HG03108 (cell line): Measurements from ENCODE around the gene ASF1B.

Experiments
- ATAC-seq: cut with Tn5 transposase; IDR thresholded peaks from one replicate; pipeline ENCODE4 v1.9.1; 2021; ENCODE audit warnings: moderate library complexity; ENCODE audit not compliant: unreplicated experiment

Gene ASF1B

DNA sequence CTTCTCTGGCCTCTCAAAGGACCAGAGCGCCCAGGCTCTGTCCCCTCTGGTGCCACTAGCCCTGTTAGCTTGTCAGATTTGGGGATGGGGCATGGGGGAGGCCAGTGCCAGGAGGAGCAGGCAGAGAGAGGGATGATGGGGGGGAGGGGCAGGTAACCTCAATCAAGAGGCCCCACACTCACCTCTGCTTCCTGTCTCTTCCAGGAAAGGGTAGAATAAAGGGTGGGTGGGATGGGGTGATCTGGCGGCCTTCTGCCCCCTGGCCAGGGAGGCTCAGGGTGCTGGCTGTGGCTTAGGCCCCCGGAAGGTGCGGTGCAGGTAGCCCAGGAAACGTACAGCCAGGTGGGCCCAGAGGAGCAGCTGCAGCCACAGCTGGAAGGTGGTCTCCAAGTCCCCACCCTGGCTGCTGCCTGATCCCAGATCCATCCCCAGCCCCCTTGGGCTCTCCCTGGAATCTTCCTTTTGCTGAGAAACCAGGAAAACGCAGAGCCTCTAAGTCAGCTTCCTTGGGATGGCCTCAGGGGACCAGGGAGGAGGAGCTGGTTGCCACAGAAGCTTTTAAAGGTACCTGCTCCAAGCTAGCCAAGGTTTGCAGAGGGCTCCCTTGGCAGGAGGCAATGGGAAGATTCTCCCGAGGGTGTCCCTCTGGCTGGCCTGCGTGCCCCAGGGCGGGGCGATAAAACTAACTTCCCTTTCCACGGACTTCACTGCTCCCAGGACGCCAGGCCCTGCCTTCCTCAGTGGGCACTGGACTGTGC, 24.2 kb downstream of the ASF1B start:
- ATAC-seq = no peak

DNA sequence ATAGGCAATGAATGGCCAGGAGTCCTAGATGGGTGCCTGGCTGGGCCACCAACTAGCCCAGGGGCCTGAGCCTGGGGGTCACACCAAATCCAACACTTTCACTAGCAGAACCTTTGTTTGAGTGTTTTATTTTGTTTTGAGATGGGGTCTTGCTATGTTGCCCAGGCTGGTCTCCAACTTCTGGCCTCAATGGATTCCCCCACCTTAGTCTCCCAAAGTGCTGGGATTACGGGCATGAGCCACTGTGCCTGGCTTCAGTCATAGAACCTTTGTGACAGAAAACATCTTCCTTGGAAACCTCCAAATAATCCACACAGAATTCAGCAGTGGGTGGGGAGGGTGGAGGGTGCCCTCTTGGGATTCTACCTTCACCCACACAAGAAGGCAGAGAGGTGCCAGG, 24.9 kb downstream of the ASF1B start:
- no peak for ATAC-seq

DNA sequence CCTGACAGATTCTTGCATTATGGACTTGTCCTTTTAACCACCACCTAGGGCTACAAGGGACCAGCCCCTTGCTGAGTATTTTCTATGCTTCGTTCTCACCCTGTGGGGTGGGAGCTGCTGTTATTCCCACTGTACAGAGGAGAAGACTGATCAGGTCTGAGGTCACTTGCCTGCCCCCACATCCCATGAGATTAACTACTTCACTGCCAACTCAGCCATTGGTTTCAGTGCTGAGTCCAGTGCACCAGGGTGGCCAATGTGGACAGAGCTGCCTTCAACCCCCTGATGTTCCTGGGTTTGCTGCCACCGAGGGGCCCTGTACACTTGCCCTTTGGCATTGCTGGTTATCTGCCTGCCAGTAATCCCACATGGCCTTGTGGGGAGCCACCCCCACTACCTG, 25.7 kb downstream of the ASF1B start:
- no peak for ATAC-seq

DNA sequence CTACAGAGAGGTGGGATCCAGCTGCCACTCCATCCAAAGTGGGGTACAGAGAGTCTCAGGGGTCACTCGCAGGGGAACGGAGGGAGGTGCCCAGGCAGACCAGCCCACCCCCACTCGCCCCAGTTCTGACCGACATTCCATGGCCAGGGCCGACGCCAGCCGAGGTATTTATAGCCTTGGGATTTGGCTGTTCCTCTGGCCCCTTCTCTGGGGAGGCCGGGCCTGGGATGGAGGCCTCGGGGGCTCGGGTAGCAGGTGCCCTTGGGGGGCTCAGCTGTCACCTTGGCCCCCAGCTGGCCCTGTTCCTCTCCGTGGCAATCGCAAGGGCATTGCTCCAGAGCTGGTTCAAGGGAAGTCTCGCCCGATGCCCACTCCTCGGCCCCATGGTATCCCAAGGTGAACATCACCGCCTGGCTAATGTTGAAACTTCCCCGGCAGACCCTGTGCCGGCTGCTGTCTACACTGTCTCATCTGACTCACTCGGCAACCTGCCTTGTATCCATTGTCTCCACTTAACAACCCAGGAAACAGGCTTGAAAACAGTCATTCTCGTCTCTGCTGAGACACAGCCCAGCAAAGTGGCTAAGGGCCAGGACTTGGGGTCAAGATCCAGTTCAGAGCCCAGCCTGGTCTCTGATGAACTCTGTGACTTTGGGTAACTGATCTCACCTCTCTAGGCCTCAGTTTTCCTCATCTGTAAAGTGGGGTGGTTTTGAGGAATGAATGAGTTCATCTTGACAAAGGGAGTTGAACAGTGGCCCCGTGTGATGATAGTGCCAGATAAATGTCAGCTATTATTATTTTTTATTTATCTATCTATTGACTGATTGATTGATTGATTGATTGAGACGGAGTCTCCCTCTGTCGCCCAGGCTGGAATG, 28.6 kb downstream of the ASF1B start:
- ATAC-seq = no peak

DNA sequence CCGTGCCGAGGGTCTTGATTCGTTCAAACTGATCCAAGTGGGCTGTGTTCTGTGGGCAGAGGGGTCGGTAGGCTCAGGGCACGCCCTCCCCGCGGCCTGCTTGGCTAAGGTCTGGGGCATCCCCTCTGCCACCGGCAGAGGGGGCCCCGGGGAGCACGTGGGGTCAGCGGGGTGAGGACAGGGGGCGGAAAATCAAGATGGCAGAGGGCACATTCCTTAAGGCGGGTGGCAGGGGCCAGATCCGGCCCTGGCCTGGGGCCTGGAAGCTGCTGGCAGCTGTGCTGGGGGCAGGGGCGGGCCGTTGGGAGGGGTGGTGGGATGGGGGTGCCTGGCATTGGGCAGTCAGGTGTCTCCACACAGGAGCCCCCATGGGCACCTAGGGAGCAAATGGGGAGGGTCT, 29.5 kb downstream of the ASF1B start:
- no peak for ATAC-seq

DNA sequence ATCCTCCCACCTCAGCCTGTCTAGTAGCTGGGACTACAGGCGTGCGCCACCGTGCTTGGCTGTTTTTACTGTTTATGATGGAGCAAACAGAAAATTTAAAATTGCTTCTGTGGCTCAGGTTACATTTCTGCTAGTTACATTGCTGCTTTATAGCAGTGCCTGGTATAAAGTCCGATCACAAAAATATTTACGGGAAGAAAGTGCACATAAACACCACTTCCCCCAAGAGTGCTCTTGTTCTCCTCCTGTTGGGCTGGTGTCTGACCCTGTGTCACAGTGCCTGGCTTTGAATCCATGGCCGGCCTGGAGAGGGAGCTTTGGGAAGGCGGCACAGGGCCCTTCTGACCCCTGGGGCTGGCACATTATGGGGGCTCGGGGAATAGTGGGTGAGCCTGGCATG, 30.7 kb downstream of the ASF1B start:
- no peak for ATAC-seq

DNA sequence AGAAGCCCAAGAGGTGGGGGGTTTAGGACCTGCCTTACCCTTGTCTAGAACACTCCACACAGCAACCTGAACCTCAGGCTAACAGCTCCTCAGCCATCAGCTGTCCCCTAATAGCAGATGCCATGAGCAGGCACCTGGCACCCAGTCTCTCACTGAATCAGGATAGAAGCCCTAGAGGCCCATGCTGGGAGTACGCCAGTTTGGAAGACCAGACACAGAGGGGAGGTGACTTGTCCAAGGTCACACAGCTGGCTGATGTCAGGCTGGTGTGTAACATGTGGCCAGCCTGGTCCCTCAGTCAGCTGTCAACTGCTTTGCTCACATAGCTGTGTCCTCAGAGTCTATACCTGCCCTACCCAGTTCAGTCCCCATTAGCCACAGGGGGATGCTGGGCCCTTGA, 33.1 kb downstream of the ASF1B start:
- no peak for ATAC-seq

DNA sequence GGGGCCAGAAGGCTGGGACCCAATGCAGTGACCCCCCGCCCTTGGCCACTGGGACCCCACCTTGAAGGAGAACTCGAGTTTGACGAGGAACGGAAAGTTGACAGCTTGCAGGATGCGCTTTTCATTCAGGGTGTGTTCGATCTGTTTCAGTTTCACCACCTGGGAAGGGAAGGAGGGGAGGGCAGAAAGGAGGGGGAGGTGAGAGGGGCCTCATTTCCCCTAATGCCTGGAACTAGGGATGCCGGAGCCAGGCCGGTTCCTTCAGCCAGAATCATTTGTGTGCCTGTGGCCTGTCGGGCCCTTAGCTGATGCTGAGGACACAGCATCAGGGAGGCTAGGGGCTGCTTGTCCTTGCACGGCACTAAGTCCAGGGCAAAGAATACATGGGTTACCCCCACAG, 33.6 kb downstream of the ASF1B start:
- no peak for ATAC-seq

DNA sequence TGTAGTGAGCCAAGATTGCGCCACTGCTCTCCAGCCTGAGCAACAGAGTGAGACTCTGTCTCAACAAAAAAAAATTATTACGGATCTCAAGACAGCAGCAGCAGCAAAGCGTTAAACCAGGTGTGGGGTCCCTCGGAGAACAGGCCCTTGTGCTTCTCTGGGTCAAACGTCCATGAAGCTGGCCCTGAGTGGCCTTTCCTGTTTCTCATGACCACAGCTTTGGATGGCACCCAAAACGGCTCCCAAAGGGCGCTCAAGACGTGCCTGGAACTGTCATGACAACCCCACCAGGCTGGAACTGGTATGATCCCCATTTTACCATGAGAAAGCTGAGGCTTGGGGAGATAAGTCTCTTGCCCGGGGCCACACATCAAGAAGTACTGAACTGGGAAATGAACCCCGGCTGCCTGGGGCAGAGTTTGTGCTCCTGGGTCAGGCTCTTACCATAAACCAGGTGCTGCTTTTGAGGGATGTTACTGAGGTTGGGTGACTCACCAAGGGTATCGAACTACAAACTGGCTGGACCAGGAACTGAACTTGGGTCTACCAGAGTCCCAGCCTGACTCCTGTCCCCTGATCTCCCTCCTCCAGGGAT, 34.2 kb downstream of the ASF1B start:
- ATAC-seq = no peak

DNA sequence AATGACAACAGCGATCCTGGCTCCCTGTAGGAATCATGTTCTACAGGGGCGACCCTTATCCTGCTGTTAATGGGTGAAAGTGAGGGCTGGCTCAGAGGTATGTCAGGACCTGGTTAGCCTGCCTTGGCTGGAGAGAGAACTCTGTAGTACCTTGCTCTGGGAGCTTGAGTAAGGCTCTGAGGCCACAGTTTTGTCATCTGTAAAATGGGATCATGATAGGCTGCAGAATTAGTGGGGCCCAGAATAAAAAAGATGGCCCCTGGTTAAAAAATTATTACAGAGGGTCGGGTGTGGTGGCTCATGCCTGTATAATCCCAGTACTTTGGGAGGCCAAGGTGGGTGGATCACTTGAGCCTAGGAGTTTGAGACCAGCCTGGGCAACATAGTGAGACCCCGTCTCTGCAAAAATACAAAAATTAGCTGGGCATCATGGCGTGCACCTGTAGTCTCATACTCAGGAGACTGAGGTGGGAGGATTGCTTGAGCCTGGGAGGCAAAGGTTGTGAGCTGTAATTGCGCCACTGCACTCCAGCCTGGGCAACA, 35.3 kb downstream of the ASF1B start:
- ATAC-seq = no peak

DNA sequence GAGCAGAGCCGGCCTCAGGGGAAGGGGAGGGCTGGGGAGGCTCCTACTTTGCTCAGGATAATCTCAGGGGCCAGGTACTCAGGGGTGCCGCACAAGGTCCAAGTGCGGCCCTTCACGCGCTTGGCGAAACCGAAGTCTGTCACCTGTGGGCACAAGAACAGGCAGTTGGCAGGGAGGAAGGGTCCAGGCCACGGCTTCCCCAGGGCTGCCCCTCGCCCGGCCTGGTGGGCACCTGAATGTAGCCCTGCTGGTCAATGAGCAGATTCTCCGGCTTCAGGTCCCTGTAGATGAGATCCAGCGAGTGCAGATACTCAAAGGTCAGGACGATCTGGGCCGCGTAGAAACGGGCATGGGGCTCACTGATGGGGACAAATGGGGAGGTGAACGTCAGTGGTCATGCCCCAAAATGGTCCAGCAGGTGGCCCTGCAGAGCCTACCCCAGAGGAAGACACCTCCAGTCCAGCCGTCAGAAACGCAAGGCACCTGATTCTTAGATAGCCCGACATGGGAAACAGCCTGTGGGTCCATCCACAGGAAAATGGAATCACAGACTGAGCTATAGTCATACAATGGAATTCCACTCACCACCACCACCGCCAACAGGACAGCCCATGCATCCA, 38.7 kb downstream of the ASF1B start:
- no peak for ATAC-seq

DNA sequence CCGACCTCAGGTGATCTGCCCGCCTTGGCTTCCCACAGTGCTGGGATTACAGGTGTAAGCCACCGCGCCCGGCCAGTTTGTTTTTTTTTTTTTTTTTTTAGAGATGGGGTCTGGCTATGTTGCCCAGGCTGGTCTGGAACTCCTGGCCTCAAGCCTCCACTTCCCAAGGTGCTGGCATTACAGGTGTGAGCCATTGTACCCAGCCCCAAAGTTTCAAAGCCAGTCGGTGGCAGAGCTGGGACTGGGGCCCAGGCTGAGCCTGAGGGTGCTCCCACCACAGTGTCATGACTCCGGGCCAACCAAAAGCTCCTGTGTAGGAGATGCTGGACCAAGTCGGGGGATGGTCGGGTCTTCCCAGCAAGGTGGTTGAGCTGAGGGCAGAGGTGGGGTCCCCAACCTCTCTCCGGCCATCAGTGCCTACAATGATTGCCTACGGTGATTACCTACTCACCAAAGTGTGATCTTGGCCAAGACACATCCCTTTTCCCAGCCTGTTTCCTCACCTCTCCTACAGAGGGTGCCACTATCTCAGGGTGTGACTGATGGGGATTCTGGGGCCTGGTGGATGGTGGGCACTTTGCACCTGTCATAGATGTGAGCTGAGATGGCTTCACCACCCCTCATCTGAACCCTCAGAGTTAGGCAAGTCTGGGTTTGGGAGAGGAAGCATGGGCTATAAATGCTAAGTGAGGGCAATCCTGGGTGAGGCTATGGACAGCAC, 40.0 kb downstream of the ASF1B start:
- ATAC-seq = no peak

DNA sequence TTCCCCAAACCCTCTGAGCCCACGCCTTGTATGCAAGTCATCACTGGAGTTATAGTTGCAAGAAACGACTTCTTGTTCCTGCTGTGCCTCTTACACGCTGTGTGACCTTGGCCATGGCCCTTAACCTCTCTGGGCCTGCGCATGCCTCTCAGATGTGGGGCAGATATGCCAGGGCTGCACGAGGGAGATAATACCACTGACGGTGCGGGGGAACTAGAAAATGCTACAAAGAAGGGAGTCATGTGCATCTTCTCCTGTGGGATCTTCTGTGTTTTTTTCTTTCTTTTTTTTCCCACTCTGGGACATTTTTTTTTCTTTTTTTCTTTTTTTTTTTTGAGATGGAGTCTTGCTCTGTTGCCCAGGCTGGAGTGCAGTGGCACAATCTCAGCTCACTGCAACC, 41.5 kb downstream of the ASF1B start:
- ATAC-seq = no peak

DNA sequence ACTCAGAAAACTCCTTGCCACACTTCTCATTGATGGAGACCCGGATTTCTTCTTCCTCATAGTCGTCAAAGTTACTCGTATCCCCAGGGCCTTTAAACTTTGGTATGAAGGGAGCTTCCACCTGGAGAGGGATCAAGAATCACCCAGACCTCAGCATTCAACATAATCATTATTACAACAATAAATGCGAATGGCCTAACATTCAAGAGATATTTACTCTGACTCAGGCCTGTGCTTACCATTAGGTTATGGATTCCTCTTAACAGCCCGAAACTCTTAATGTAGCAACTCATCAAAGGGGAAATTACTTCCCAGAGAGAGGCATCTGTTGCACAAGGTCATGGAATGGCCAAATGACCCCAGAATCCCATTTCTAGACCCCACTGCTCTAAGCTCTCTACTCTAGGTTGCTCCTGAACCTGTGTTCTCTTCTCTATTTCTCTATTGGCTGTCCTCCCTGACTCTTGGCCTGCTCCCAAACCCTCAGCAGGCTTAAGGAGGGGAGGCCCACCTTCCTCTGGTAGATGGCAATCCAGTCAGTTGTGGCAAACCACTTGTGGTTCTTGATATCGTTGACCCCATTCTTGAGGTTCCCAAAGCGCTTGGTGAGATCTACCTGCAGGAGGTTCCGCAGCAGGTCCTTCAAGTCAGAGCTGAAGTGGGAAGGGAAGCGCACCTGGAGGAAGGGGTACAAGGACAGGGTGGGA, 43.1 kb downstream of the ASF1B start:
- ATAC-seq = no peak

DNA sequence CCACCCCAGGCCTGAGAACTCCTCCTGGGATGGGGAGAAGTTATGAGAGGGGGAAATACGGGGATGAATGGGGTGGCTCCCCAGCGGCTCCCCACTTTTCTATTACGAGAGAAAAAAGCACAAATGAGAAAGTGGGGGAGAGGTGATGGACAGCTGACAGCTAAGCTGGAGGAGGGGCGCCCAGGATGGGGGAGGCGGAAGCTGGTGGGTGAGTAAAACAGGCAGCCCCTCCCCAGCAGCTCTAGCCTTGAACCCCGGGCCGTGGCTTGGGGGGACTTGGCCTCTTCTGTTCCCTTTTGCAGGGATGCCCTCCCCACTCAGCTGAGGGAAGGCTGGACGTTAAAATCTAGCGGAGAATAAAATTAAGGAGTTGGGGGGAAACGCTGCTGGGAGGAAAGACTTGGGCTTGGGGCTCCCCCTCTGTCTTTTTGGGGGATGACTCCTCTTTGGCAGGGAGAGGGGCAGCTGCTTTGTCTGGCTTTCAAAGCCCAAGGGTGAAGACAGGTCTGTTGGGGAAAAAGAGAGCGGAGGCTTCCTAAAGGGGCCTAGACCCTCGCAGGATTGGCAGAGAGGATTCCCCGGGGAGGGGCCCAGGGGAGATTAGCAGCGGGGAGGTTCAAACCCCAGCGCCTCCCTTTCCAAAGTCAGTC, 44.5 kb downstream of the ASF1B start:
- no peak for ATAC-seq

DNA sequence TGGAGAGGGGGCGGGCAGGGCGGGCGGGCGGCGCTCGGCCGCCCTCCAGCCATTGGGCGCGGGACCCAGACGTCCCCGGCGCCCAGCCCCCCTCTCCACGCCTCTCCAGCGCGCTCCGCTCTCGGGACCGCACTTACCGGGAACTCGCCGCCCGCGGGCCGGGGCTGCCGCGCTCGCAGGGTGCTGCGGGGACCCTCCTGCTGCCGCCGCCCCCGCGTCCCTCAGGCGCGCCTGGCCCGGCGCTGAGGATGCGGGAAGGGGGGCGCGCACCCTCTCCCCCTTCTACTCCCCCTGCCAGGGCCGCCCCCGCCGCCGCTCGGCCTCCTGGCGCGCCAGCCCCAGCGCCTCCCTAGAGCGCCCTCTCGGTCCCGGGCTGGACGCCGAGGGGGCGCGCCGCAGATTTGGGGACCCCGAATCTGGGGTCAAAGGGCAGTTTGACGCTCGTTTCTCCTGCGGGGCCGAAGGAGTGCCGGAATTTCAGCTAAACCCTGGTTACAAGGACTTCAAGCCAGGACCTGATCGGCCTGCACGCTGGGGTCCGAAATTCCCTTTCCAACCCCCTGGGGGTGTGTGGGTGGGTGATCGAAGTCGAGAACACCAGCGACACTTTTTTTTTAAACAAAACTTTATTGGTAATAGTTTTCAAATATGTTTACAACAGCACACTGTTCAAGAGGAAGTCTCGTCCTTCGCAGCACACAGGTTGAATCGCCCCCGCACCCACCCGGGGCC, 45.1 kb downstream of the ASF1B start:
- peak; percentile 47 for ATAC-seq

DNA sequence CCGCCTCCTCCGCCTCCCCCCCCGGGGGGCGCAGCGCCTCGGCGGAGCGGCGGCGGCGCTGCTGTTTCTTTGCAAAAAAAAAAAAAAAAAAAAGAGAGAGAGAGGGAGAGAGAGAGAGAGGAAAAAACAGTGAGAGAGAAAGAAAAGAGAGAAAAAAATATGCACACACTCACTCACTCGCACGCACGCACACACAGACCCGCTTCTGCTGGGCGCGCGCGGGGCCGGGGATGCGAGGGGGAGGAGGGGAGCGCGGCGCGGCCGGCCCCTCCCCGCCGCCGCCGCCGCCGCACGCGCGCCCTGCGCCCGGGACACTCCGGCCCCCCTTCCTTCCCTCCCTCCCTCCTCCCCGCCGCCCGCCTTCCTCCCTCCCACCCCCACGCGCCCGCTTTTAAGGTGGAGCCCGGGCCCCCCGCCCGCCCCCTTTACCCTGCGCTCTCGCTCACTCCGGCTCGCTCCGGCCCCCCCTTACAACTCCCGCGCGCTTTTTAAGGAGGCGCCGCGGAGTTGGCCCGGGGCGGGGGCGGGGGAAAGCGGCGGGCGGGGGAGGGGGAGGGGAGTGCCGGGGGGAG, 45.8 kb downstream of the ASF1B start, which contains the start of gene SAMD1:
Gene SAMD1 (minus strand): TSS at position 243 of the 572 bp plus-strand sequence.
- ATAC-seq = peak; percentile 28
